ENCODE measurements around the gene KCNA3. TPM values are rescaled to one million over a fixed set of nuclear protein-coding genes. Genes with fewer than 3 reads are reported as not detected.

KCNA3 gene
- total and polyA plus RNA-seq, 2 of the 4 experiments (the other 2 are of a cell fraction) = under 0.01 to 0.09 TPM

DNA sequence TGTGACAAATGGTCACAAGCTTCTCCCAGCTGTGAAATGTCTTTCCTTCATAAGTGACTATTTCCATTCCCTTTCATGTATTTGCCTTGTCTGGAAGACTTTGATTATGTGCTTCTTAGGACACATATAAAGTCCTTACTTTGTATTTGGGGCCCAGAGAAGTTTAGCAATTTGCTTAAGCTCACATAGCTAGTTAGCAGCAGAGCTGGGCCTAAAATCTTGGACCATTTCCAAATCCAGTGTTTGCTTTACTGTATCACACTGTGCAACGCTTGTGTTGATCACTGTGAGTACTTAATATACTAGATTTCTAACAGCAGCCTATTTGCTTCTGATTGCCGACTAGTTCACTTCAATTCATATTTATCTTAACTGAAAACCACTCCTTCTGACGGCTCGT is 2.2 kb upstream of the KCNA3 start:
- no CpG with 5 or more reads among the region's 4 CpGs for WGBS, 2 experiments (ENCODE audit: extremely low coverage in 2 of 2, insufficient read length in 1 of 2)
- Histone ChIP-seq H2AFZ (replicated peaks; ENCODE audit: low read length, poor library complexity) (no peak overlapping the region), H4K8ac (ENCODE audit: low read depth in 2 of 2, low read length in 2 of 2) (no peak overlapping the region), H4K91ac (ENCODE audit: insufficient read depth, low read depth, low read length) (no peak overlapping the region), H3K18ac (ENCODE audit: low read depth, low read length) (no peak overlapping the region), H2BK5ac (ENCODE audit: low read depth, low read length, poor library complexity, severe bottlenecking) (no peak overlapping the region), H3K4me1 (ENCODE audit: control insufficient read depth, insufficient read depth, low read length) (no peaks in the 10 kb centered on the region; the same call in 1 of the 2 replicates), H3K14ac (replicated peaks; ENCODE audit: low read depth, low read length) (no peak overlapping the region), H2BK120ac (ENCODE audit: low read depth, low read length) (no peak overlapping the region), H4K5ac (ENCODE audit: low read depth, low read length) (no peak overlapping the region), H3K56ac (ENCODE audit: extremely low read depth, insufficient read depth, low read length) (no peak overlapping the region), H3K36me3 (ENCODE audit: control insufficient read depth, insufficient read depth, low read length) (no peaks in the 10 kb centered on the region), H3K4me2 (ENCODE audit: low read depth, low read length) (no peak overlapping the region), H3K4me3 (ENCODE audit: insufficient read depth, low read depth, low read length) (no peak overlapping the region), H4K20me1 (ENCODE audit: insufficient read depth, low read length) (no peaks in the 10 kb centered on the region), H3K27me3 (ENCODE audit: control insufficient read depth, insufficient read depth, low read length) (peaks cover 20% of the 10 kb centered on the region), H3K23ac (ENCODE audit: low read depth, low read length) (no peak overlapping the region), H2BK15ac (ENCODE audit: low read depth, low read length) (no peak overlapping the region), H2AK9ac (replicated peaks; ENCODE audit: low read depth, low read length, poor library complexity) (no peak overlapping the region), H2BK20ac (ENCODE audit: low read depth, low read length) (no peak overlapping the region), H3K9me1 (ENCODE audit: insufficient read depth, low read length) (no peaks in the 10 kb centered on the region), H3K4ac (ENCODE audit: low read depth, low read length) (no peak overlapping the region), H2AK5ac (ENCODE audit: low read depth, low read length) (no peak overlapping the region), H3K27ac (ENCODE audit: insufficient read depth, low read length) (no peak overlapping the region), H3K79me1 (ENCODE audit: low read depth in 1 of 2, low read length in 2 of 2) (no peaks in the 10 kb centered on the region), H3K9me3 (ENCODE audit: control insufficient read depth, insufficient read depth, low read length) (peaks cover 5% of the 10 kb centered on the region; the same call in 1 of the 2 replicates), H3K9ac (ENCODE audit: low read depth, low read length) (no peak overlapping the region)
- TF ChIP-seq FOS (IDR thresholded peaks at IDR 0.05; ENCODE audit: low read depth, low read length) = no peak
- no peak for TF ChIP-seq NFE2L2 (IDR thresholded peaks at IDR 0.05; ENCODE audit: low read depth, low read length)
- TF ChIP-seq BHLHE40 (IDR thresholded peaks at IDR 0.05; ENCODE audit: low read depth, low read length) = no peak
- no peak for TF ChIP-seq POLR2A (IDR thresholded peaks at IDR 0.05; ENCODE audit: low read depth, low read length)
- TF ChIP-seq, protein P1, sequence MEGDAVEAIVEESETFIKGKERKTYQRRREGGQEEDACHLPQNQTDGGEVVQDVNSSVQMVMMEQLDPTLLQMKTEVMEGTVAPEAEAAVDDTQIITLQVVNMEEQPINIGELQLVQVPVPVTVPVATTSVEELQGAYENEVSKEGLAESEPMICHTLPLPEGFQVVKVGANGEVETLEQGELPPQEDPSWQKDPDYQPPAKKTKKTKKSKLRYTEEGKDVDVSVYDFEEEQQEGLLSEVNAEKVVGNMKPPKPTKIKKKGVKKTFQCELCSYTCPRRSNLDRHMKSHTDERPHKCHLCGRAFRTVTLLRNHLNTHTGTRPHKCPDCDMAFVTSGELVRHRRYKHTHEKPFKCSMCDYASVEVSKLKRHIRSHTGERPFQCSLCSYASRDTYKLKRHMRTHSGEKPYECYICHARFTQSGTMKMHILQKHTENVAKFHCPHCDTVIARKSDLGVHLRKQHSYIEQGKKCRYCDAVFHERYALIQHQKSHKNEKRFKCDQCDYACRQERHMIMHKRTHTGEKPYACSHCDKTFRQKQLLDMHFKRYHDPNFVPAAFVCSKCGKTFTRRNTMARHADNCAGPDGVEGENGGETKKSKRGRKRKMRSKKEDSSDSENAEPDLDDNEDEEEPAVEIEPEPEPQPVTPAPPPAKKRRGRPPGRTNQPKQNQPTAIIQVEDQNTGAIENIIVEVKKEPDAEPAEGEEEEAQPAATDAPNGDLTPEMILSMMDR (conservative IDR thresholded peaks at IDR 0.05; ENCODE audit: low read depth, low read length) = no peak
- CTCF ChIA-PET = interaction anchor here (0.6 to 0.7 kb wide), 2 partner anchors 14 to 87 kb away, joined by 3 read pairs; no protein-coding TSS in a partner anchor
- in situ Hi-C loops (cut with MboI; ENCODE audit: low sequenced_read_pairs) (no loop called here), dilution Hi-C loops (cut with HindIII; ENCODE audit: low sequenced_read_pairs, unreplicated experiment) (no loop called here), intact Hi-C loops (cut with micrococcal nuclease) (no loop called here)
- BruUV-seq (replicated peaks) = no TSS peak
- ATAC-seq (ENCODE audit: low read depth) (no peak), DNase-seq (no peak)
- POLR2A ChIA-PET (ENCODE audit: unreplicated experiment) = no interaction called here
